ENCODE data around the gene DHX30.

- no peak for TF ChIP-seq CTCF (IDR thresholded peaks at IDR 0.05; ENCODE audit: low read length)
- no peak for TF ChIP-seq EZH2 (IDR thresholded peaks at IDR 0.05; ENCODE audit: borderline replicate concordance, low read length)
These were observed 47.8 kb downstream of the DHX30 start for GRCh38 chr3:47850564-47851410.
